AG04450 (cell line): Measurements from ENCODE around the gene FBXO7. TPM values are rescaled to one million over a fixed set of nuclear protein-coding genes. Genes with fewer than 3 reads are reported as not detected.

Experiments used
- CTCF ChIA-PET: fragments of 300-600, 350-600 bp; formaldehyde crosslinking; extraction: SDS; loops from one replicate; lab custom pipeline; 2022; ENCODE audit warnings: antibody characterized with exemption, inconsistent platforms; lab: Charles Lee
- POLR2A ChIA-PET: fragments of 350-600 bp; formaldehyde crosslinking; extraction: SDS; loops from one replicate; lab custom pipeline; 2021; ENCODE audit warnings: antibody characterized with exemption, inconsistent platforms; lab: Yijun Ruan, JAX
- DNase-seq: peaks from one replicate; pipeline ENCODE4 v3.0.0-alpha.2; 2011; ENCODE audit warnings: low read depth, low spot score
- H3K27ac ChIP-seq: one replicate; pipeline ENCODE4 v1.5.1; 2012; ENCODE audit warnings: low read depth, low read length, control low read depth
- H3K27me3 ChIP-seq: one replicate; pipeline ENCODE4 v1.6.0; 2012; ENCODE audit warnings: low read length; ENCODE audit not compliant: control insufficient read depth, insufficient read depth
- H3K4me3 ChIP-seq: 2 replicates; pipeline ENCODE4 v1.5.1; 2011; ENCODE audit warnings: mild to moderate bottlenecking, low read depth, low read length, control low read depth
- H3K9me3 ChIP-seq: 2 replicates; pipeline ENCODE4 v1.5.1; 2012; ENCODE audit warnings: low read length; ENCODE audit not compliant: control insufficient read depth, insufficient read depth
- polyA plus RNA-seq: library from polyadenylated mRNA; depleted of rRNA; stranded (reverse); fragments of >200 nt; gene quantifications from 2 replicates; pipeline ENCODE4 v1.2.3, GENCODE V29; 2011
- TF ChIP-seq, protein P1 (sequence below): IDR thresholded peaks from 2 replicates; pipeline ENCODE4 v1.5.1; 2011; ENCODE audit warnings: low read depth, low read length, control low read depth, inconsistent platforms

The FBXO7 gene
- polyA plus RNA-seq, 1 experiment = 156 TPM

DNA sequence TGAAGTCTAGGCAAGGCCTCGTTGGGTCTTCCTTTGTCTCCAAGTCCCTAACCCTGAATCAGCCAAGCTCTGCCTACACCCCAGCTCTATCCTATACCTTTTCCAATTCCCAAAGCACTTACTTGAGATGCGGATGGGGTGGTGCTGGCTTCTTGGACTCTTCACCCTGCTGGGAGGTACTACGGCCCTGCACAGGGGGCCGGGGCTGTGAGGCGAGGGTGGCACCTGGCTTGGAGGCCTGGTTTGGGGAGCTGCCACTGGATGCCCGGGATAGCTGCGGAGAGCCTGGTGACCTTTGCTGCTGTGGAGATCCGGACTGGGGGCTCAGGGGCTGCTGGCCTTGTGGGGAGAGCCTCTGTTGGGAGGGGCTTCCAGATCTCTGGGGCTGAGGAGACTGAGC lies 43.3 kb downstream of the FBXO7 start:
- POLR2A ChIA-PET = no interaction called here
- Histone ChIP-seq H3K9me3 (peaks cover 8% of the 10 kb centered on the region), H3K4me3 (no peak overlapping the region), H3K27ac (no peak overlapping the region), H3K27me3 (peaks cover 9% of the 10 kb centered on the region)
- DNase-seq = no peak
- TF ChIP-seq, protein P1, sequence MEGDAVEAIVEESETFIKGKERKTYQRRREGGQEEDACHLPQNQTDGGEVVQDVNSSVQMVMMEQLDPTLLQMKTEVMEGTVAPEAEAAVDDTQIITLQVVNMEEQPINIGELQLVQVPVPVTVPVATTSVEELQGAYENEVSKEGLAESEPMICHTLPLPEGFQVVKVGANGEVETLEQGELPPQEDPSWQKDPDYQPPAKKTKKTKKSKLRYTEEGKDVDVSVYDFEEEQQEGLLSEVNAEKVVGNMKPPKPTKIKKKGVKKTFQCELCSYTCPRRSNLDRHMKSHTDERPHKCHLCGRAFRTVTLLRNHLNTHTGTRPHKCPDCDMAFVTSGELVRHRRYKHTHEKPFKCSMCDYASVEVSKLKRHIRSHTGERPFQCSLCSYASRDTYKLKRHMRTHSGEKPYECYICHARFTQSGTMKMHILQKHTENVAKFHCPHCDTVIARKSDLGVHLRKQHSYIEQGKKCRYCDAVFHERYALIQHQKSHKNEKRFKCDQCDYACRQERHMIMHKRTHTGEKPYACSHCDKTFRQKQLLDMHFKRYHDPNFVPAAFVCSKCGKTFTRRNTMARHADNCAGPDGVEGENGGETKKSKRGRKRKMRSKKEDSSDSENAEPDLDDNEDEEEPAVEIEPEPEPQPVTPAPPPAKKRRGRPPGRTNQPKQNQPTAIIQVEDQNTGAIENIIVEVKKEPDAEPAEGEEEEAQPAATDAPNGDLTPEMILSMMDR = no peak
- CTCF ChIA-PET = interaction anchor here (0.7 to 1.6 kb wide), 2 partner anchors 279 kb away, joined by 3 to 7 read pairs; no protein-coding TSS in a partner anchor

DNA sequence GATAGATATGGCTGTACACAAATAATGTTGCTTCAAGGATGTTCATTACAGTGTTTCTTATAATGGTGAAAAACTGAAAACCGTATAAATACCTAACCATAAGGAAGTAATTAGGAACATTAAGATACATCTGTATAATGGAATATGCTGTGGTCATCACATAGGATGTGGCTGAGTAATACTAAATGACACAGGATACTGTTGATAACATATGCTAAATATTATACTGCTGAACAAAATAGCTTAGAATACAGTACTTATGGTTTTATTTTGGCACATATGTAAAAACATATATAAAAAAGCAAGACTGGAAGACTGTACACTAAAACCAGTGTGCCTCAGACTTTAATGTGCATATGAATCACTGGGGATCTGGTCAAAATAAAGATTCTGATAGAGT lies 43.8 kb downstream of the FBXO7 start:
- Histone ChIP-seq H3K27ac (no peak overlapping the region), H3K27me3 (peaks cover 7% of the 10 kb centered on the region), H3K9me3 (peaks cover 8% of the 10 kb centered on the region), H3K4me3 (no peak overlapping the region)
- ChIA-PET CTCF (interaction anchor here (0.7 kb wide), 1 partner anchor 278 kb away, joined by 3 read pairs; no protein-coding TSS in a partner anchor), POLR2A (no interaction called here)
- no peak for DNase-seq
- TF ChIP-seq, protein P1 = no peak

DNA sequence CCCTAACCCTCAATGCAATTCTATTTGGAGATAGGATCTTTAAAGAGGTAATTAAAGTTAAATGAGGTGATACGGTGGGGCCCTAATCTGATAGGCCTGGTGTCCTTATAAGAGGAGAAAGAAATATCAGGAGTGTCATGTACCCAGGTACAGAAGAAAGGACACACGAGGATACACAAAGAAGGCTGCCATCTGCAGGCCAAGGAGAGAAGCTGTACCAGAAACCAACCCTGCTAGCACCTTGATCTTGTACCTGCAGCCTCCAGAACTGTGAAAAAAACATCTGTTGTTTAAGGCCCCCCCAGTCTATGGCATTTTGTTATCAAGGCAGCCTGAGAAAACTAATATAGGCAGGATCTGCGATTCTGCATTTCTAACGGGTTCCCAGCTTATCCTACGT lies 44.2 kb downstream of the FBXO7 start:
- ChIA-PET CTCF (no interaction called here), POLR2A (no interaction called here)
- no peak overlapping the region for H3K27ac ChIP-seq
- DNase-seq = no peak
- no peak overlapping the region for H3K4me3 ChIP-seq
- H3K27me3 ChIP-seq = peaks cover 6% of the 10 kb centered on the region
- H3K9me3 ChIP-seq = peaks cover 8% of the 10 kb centered on the region
- TF ChIP-seq, protein P1 = peak; percentile 9; the same call in 1 of the 2 replicates

DNA sequence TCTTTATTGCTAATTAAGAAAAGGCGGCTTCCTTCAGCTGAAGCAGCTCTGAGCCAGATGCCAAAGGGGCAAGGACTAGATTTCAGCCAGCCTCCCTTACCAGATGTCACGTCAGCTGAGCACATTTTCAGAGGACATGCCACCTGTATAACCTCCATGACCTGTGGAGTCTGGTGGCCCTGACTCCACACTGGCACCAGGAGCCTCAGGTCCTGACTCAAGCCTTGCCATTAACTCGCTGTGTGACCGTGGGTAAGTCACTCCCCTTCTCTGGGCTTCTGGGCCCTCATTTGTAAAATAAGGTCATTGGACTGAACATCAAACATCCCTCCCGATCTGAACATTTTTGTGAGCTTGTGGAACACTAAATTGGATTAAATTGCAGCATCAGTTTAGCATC lies 46.0 kb downstream of the FBXO7 start:
- TF ChIP-seq, protein P1 = no peak
- POLR2A ChIA-PET = no interaction called here
- CTCF ChIA-PET = interaction anchor here (1.1 to 2.7 kb wide), 3 partner anchors 276 to 480 kb away, joined by 3 to 13 read pairs (median 4); no protein-coding TSS in a partner anchor

DNA sequence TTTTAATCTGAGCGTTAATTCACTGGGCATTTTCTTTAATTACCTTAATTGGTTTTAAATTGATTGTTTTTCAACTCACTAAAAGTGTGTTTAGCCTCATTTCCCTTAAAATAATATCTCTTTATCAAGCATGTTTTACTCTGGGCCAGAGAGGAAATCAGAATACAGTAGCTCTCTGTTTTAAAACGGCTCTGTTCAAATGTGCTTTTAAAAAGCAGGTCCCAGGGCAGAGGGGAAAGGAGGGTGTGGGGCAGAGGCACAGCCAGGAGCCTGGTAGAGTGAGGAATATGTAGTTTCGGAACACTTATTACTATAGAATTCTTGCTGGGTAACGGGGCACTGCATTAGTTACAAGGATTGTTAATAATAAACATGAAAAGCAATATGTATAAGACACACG lies 47.6 kb downstream of the FBXO7 start:
- Histone ChIP-seq H3K4me3 (no peak overlapping the region), H3K27me3 (peaks cover 12% of the 10 kb centered on the region), H3K27ac (no peak overlapping the region), H3K9me3 (peaks cover 8% of the 10 kb centered on the region)
- ChIA-PET CTCF (interaction anchor here (1.6 to 2.7 kb wide), 2 partner anchors 275 to 478 kb away, joined by 4 to 13 read pairs; no protein-coding TSS in a partner anchor), POLR2A (no interaction called here)
- TF ChIP-seq, protein P1 = no peak
- no peak for DNase-seq

More for the DNA sequence above, 46.0 kb downstream of the FBXO7 start:
- Histone ChIP-seq H3K27me3 (peaks cover 10% of the 10 kb centered on the region), H3K4me3 (no peak overlapping the region), H3K9me3 (peaks cover 8% of the 10 kb centered on the region), H3K27ac (no peak overlapping the region)
- DNase-seq = no peak
